Psoas muscle (tissue), 8 donors: Measurements from ENCODE around the gene PARM1. TPM values are rescaled to one million over a fixed set of nuclear protein-coding genes. Genes with fewer than 3 reads are reported as not detected.

ENCODE experiments used
- ATAC-seq, 4 donors: fragments of 200-7000 bp; cut with Tn5 transposase; one replicate each; pipeline ENCODE4 v1.9.1; 2020; ENCODE audit warnings: moderate library complexity in 3 of 4, mild to moderate bottlenecking in 2 of 4
- DNase-seq, 2 donors: peaks; one replicate each; pipeline ENCODE4 v3.0.0-alpha.2; 2020
- H3K27ac ChIP-seq: fragments of 200-600 bp; one replicate; pipeline ENCODE4 v1.8.0; 2022
- H3K27me3 ChIP-seq, 3 donors: fragments of 200-600 bp in 1 of 3; one replicate each; pipeline versions ENCODE4 v1.6.1 to v1.8.0; 2013 to 2022; ENCODE audit warnings: low read length in 2 of 3, mild to moderate bottlenecking in 2 of 3, moderate library complexity in 1 of 3; ENCODE audit not compliant: insufficient read depth in 3 of 3
- H3K36me3 ChIP-seq, 2 donors: fragments of 200-600 bp in 1 of 2; one replicate each; pipeline versions ENCODE4 v1.6.1 to v1.8.0; 2013 to 2022; ENCODE audit warnings: low read depth in 1 of 2, mild to moderate bottlenecking in 1 of 2, moderate library complexity in 1 of 2; ENCODE audit not compliant: insufficient read depth in 1 of 2
- H3K4me1 ChIP-seq: fragments of 200-600 bp; one replicate; pipeline ENCODE4 v1.8.0; 2022
- H3K4me3 ChIP-seq: fragments of 200-600 bp; one replicate; pipeline ENCODE4 v1.8.0; 2022; ENCODE audit warnings: mild to moderate bottlenecking
- H3K9me3 ChIP-seq: fragments of 200-600 bp; one replicate; pipeline ENCODE4 v1.8.0; 2022
- WGBS, 3 donors: extraction: QIAGEN DNeasy Blood & Tissue Kit; methylation state at CpG; one replicate each; pipeline versions ENCODE4 v1.1.6 to v1.1.7; 2013; 5-methylcytosine and 5-hydroxymethylcytosine counted together
- intact Hi-C, 2 donors: fragments of 100-400 bp; cut with DNase I; formaldehyde crosslinking; loops; one replicate each; pipeline versions ENCODE4 v1.11.0 to v1.14.2; 2022
- polyA plus RNA-seq, 3 donors: library from polyadenylated mRNA; stranded (reverse); fragments of 200-250 nt; gene quantifications; one replicate each; pipeline ENCODE4 v1.2.3, GENCODE V29; 2013
- total RNA-seq, 4 donors: library from RNA; stranded (reverse); fragmentation: NEBNext Ultra II Directional in 2 of 4; extraction: Animal tissue kit (Norgen Biotek cat#: 25700) in 2 of 4; gene quantifications; one replicate each; pipeline versions ENCODE4 v1.2.1 to v1.2.4, GENCODE V29; 2021 to 2023
- TF ChIP-seq, protein P1 (sequence below): fragments of 200-600 bp; IDR thresholded peaks from one replicate; pipeline ENCODE4 v1.8.0; 2022; ENCODE audit warnings: antibody characterized with exemption
- donor health status: healthy with polysubstance abuse.
- donor health status: DM: no; HTN: no; CAD: no; lungs with moderate emphysema.
- donor health status: Bipolar disorder and iron deficiency.
- donor health status: healthy.
- donor health status: DM: yes; HTN: yes; CAD: no.
- donor health status: DM: no; HTN: no; CAD: no.
- donor health status: DM: no; HTN: no; CAD: no.
- donor health status: DM: yes; HTN: yes; CAD: no.

Gene PARM1
- total and polyA plus RNA-seq, 7 donors: 1.3 to 14.5 (median 5.2) TPM

DNA sequence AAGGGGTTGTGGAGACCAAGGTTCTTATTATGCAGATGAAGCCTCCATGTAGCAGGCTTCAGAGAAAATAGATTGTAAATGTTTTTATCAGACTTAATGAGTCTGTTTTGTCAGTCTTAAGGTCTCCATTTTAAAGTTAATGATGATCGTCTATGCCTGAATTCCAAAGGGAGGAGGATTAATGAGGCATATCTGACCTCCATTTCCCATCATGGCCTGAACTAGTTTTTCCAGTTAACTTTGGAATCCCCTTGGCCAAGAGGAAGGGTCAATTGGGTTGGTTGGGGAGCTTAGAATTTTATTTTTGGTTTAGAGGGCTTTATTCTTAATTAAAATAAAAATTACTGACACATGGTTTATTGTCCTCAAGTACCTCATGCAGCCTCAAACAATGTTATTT lies 6.9 kb upstream of the PARM1 start:
- DNase-seq: no peak
- intact Hi-C loops: no loop called here

DNA sequence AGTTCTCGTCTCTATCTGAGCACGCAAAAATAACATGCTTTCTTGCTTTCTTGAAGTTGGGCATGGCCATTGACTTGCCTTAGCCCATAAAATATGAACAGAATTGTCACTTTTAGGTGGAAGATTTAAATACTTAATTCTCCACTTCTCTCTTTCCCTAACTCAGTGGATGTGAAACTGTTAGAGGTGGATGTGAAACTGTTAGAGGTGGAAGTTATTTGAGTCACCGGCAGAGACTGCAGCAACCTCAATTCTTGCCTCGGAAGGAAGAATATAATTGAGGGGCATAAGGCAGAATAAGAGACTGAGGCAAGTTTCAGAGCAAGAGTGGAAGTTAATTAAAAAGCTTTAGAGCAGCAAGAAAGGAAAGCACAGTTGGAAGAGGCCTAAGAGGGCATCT lies 2.8 kb upstream of the PARM1 start:
- Histone ChIP-seq H3K9me3 (no peaks in the 10 kb centered on the region), H3K4me3 (no peak overlapping the region), H3K36me3 (no peaks in the 10 kb centered on the region), H3K4me1 (peaks cover 4% of the 10 kb centered on the region), H3K27me3 (no peaks in the 10 kb centered on the region), H3K27ac (no peak overlapping the region)
- intact Hi-C loops: loop anchor here in 1 of 2 donors (5.0 to 10.0 kb wide), 2 partner anchors 82 to 545 kb away; no protein-coding TSS in a partner anchor
- DNase-seq (no peak), ATAC-seq (no peak)
- WGBS, 3 donors: 93 to 98% (median 96%) methylated on average over 4 of the region's 4 CpGs
- TF ChIP-seq, protein P1, sequence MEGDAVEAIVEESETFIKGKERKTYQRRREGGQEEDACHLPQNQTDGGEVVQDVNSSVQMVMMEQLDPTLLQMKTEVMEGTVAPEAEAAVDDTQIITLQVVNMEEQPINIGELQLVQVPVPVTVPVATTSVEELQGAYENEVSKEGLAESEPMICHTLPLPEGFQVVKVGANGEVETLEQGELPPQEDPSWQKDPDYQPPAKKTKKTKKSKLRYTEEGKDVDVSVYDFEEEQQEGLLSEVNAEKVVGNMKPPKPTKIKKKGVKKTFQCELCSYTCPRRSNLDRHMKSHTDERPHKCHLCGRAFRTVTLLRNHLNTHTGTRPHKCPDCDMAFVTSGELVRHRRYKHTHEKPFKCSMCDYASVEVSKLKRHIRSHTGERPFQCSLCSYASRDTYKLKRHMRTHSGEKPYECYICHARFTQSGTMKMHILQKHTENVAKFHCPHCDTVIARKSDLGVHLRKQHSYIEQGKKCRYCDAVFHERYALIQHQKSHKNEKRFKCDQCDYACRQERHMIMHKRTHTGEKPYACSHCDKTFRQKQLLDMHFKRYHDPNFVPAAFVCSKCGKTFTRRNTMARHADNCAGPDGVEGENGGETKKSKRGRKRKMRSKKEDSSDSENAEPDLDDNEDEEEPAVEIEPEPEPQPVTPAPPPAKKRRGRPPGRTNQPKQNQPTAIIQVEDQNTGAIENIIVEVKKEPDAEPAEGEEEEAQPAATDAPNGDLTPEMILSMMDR: no peak

More for the DNA sequence above, 6.9 kb upstream of the PARM1 start:
- 67 to 84% (median 70%) methylated on average over 1 of the region's 1 CpG for WGBS, 3 donors
- Histone ChIP-seq H3K4me3 (no peak overlapping the region), H3K27me3 (no peaks in the 10 kb centered on the region), H3K36me3 (no peaks in the 10 kb centered on the region), H3K9me3 (no peaks in the 10 kb centered on the region), H3K27ac (no peak overlapping the region), H3K4me1 (no peaks in the 10 kb centered on the region)
- TF ChIP-seq, protein P1: no peak
- ATAC-seq: no peak

DNA sequence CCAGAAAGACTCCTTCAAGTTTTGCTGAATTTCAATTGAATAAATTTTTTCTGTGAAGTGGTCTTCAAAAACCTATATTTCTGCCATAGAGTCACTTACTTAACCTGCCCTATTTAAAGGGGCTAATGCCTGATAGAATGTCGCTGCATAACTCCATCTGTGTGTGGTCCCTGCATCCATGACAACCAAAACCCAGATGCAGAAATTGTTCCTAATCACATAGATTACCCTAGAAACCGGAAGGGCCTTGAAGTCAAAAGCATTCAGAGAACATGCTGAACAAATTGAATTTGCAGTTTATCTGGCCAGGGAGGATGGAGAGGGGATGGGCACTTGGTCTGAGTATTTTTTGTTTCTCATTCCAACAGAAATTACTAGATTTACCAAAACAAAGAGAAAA lies 1.5 kb upstream of the PARM1 start:
- H3K36me3 ChIP-seq: no peaks in the 10 kb centered on the region
- H3K4me3 ChIP-seq: no peak overlapping the region
- intact Hi-C loops: loop anchor here in 1 of 2 donors (5.0 to 10.0 kb wide), 2 partner anchors 81 to 543 kb away; no protein-coding TSS in a partner anchor
- H3K27ac ChIP-seq: no peak overlapping the region
- no peak for ATAC-seq
- TF ChIP-seq, protein P1: no peak
- DNase-seq: no peak
- H3K9me3 ChIP-seq: no peaks in the 10 kb centered on the region
- peaks cover 5% of the 10 kb centered on the region for H3K4me1 ChIP-seq
- no peaks in the 10 kb centered on the region for H3K27me3 ChIP-seq
- WGBS, 3 donors: 74 to 88% (median 76%) methylated on average over 2 of the region's 2 CpGs

DNA sequence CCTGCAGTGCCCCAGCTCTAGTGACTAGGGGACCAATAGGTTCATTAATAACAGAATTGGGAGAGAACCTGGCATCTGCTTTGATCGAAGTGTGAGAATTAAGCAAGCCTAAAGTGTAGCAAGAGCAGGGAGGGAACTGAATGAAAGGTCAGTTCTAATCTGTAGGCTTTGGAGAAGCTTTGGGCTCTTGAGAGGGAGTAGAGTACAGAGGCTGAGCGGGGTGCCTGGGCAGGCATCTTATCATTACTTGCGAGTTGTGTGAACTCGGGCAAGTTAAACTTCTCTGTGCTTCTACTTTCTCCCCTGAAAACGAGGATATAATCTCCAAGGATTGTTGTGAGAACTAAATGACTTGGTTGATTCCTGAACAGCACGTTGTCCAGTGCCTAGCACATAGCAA lies 906 bp upstream of the PARM1 start:
- no peak overlapping the region for H3K4me3 ChIP-seq
- DNase-seq: no peak
- H3K4me1 ChIP-seq: peaks cover 5% of the 10 kb centered on the region
- no peaks in the 10 kb centered on the region for H3K9me3 ChIP-seq
- ATAC-seq: no peak
- H3K27ac ChIP-seq: no peak overlapping the region
- TF ChIP-seq, protein P1: no peak
- no peaks in the 10 kb centered on the region for H3K36me3 ChIP-seq
- 76 to 77% (median 77%) methylated on average over 6 of the region's 6 CpGs for WGBS, 3 donors
- intact Hi-C loops: loop anchor here (1.0 to 10.0 kb wide), 4 partner anchors 80 to 543 kb away; no protein-coding TSS in a partner anchor
- H3K27me3 ChIP-seq: no peaks in the 10 kb centered on the region

DNA sequence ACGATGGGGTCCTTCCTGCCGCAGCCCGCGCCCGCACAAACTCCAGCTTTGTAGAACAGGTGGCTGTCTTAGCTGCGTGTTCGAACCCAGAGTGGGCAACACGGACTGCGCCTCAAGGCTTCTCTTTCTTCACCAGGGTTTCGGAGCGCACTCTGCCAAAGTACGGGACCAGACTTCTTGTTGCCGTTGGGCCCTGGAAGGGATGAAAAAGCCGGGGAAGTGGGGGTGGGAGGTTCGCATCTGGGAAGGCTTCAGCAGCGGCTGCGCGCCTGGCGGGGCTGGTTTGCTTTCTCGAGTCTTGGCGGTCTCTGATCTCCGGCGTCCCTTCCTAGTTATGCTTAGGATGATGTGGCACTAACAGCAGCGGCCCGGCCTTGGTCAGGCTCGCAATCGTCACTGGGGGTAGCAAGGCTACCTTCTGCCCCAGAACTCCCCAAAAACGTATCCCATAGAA lies 673 bp downstream of the PARM1 start:
- DNase-seq (peak; percentile 18 to 55), ATAC-seq (peak in 2 of 4 donors; percentile 19 to 47)
- Histone ChIP-seq H3K4me1 (peaks cover 5% of the 10 kb centered on the region), H3K36me3 (no peaks in the 10 kb centered on the region), H3K4me3 (peak overlapping the region; percentile 84), H3K27ac (peak overlapping the region; percentile 74), H3K9me3 (no peaks in the 10 kb centered on the region), H3K27me3 (no peaks in the 10 kb centered on the region)
- intact Hi-C loops: loop anchor here (2.0 to 10.0 kb wide), 3 partner anchors 79 to 541 kb away; no protein-coding TSS in a partner anchor
- TF ChIP-seq, protein P1: no peak
- WGBS, 3 donors: 0 to 1% (median 1%) methylated on average over 28 of the region's 28 CpGs
